Gastrocnemius medialis (tissue), 4 donors: ENCODE results near the gene SH3RF1.

Experiments used
- POLR2A ChIP-seq, 2 donors: fragments of 450-650 bp; IDR thresholded peaks; one replicate each; pipeline ENCODE4 v1.6.1; 2017; ENCODE audit warnings: antibody characterized with exemption in 2 of 2, mild to moderate bottlenecking in 2 of 2, moderate library complexity in 2 of 2
- TF ChIP-seq, protein P1 (sequence below), 5 experiments: fragments of 450-650 bp in 3 of 5; fragments of 200-600 bp in 2 of 5; sonication (generic) in 2 of 5; IDR thresholded peaks in 4 of 5; conservative IDR thresholded peaks in 1 of 5; 1 replicate in 4 of 5; 2 replicates in 1 of 5; pipeline ENCODE4 v1.5.1; 2016 to 2019; ENCODE audit warnings: antibody characterized with exemption in 5 of 5, mild to moderate bottlenecking in 3 of 5, moderate library complexity in 3 of 5

DNA sequence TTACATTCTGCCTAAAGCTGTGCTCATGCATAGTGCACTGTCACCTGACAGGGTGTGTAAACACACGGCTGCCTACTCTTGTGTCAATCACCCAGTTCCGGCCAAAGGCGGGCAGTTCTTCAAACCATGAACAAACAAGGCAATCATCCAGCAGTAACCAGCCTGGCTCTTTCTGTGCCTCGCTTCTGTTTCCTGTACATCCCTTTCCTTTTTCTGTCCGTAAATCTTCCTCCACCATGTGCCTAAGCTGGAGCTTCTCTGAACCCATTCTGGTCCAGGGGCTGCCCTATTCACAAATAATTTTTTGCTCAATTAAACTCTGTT is 199.9 kb downstream of the SH3RF1 start:
- TF ChIP-seq POLR2A (IDR thresholded peaks at IDR 0.05) = no peak
- TF ChIP-seq, protein P1, sequence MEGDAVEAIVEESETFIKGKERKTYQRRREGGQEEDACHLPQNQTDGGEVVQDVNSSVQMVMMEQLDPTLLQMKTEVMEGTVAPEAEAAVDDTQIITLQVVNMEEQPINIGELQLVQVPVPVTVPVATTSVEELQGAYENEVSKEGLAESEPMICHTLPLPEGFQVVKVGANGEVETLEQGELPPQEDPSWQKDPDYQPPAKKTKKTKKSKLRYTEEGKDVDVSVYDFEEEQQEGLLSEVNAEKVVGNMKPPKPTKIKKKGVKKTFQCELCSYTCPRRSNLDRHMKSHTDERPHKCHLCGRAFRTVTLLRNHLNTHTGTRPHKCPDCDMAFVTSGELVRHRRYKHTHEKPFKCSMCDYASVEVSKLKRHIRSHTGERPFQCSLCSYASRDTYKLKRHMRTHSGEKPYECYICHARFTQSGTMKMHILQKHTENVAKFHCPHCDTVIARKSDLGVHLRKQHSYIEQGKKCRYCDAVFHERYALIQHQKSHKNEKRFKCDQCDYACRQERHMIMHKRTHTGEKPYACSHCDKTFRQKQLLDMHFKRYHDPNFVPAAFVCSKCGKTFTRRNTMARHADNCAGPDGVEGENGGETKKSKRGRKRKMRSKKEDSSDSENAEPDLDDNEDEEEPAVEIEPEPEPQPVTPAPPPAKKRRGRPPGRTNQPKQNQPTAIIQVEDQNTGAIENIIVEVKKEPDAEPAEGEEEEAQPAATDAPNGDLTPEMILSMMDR (IDR thresholded peaks at IDR 0.05 in 4 of 5, conservative IDR thresholded peaks at IDR 0.05 in 1 of 5) = no peak
